ENCODE results near the gene SSPN.

GRCh38 chr12:26250801-26251200 lies 55.4 kb downstream of the SSPN start:
- TF ChIP-seq CTCF (conservative IDR thresholded peaks at IDR 0.05) (no peak), ZFX (IDR thresholded peaks at IDR 0.05) (no peak)
